CD1c-positive myeloid dendritic cell (primary cell): ENCODE measurements around the gene CXCL14.
A peak's percentile ranks its signal among the peaks of the same experiment; 100 is the strongest.
"Not testable (repeated sequence)": the region's sequence is repeated elsewhere in the genome, so short reads cannot be mapped to it uniquely, and the experiment has no call there.

Experiments
- DNase-seq: peaks from one replicate; pipeline ENCODE4 v3.0.0-alpha.2; 2016; ENCODE audit errors: extremely low spot score

The CXCL14 gene

GRCh38 chr5:135543485-135544304 lies 35.1 kb downstream of the CXCL14 start:
- peak; percentile 48 for DNase-seq

DNA sequence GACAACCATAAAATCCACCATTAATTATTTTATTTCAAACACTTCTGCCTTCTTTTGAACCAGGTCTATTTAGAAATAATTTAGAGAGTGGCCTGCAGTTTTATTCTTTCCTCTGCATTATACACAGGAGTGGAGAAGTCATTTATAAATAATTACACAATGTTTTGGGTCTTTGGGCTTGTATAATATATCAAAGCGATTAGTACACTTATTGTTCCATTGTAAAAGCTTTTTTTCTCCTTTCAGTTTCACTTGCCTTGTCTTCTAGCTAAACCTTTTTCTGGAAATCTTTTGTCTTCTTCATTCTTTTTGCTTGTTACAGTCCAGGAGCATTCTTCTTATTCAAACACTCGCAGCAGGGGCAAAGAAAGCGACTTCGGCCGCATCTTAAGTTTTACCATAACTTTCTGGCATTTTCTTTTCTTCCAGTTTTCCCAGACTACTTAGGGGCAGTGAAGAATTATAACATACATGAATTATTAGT lies 35.7 kb downstream of the CXCL14 start:
- no peak for DNase-seq

- DNase-seq: no peak
These were observed 36.8 kb downstream of the CXCL14 start for GRCh38 chr5:135541807-135542502.

- no peak for DNase-seq
These were observed 39.3 kb downstream of the CXCL14 start for GRCh38 chr5:135539430-135540005.

GRCh38 chr5:135538261-135538660 lies 40.5 kb downstream of the CXCL14 start:
- DNase-seq: no peak

- DNase-seq: no peak
These were observed 41.0 kb downstream of the CXCL14 start for GRCh38 chr5:135537745-135538144.

DNA sequence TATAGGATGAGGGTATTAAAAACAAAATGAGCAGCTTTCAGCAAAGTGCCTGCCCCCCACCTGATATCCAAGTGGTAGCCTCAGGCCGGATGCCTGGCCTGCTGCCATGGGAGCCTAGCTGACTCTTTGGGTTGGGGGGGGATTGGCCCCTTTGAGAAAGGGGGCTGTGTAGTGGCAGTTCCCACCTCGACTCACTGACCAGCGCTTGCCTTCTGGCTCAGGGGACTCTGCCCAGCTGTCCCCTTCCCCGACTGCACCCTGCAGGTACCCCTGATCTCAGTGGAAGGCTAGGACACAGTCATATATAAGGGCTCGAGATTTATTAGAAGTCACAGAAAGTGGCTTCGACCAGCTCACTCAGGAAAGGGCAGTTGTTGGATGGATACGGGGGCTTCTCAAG lies 41.5 kb downstream of the CXCL14 start:
- DNase-seq: no peak

- DNase-seq: no peak
These were observed 42.7 kb downstream of the CXCL14 start, which contains the start of gene NEUROG1 for GRCh38 chr5:135535820-135536801. TSS of gene NEUROG1 (minus strand) at chr5:135535964. CDS start at chr5:135535690, 274 bp downstream.

DNA sequence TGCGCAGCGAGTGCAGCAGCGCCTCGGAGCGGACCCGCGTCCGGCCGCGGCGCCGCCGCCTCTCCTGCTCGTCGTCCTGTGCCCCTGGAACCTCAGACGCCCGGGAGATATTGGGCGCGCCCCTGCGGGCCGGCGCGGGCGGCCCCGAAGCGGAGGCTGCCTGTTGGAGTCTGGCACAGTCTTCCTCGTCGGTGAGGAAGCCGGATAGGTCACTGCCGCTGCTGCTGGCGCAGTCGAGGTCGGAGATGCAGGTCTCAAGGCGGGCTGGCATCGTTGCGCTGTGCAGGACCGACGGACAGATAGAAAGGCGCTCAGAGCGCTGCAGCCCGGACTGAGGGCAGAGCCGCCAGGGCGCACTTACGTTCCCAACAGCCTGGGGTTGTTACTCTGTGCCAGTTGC lies 43.4 kb downstream of the CXCL14 start:
- DNase-seq: no peak

- peak; percentile 25 for DNase-seq
These were observed 44.0 kb downstream of the CXCL14 start for GRCh38 chr5:135534609-135535419.

DNA sequence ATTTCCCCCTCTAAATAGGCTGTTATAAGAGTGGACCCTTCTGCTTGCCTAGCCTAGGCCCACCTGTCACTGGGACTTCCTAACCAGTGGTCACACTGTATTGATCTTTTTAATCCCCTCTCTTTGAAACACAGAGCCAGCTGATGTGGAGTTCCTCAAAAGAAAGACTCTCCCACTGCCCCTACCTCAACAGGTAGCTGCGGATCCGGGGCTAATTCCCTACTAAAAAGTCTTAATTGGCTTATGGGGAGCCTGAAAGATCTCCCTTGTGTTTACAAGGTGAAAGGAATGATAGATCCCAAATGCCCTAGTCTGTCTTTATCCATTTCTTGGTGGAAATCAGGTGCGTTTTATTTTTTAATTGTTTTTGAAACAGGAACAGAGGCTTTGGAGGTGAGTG lies 45.0 kb downstream of the CXCL14 start:
- no peak for DNase-seq

GRCh38 chr5:135533334-135533733 lies 45.5 kb downstream of the CXCL14 start:
- no peak for DNase-seq

GRCh38 chr5:135529576-135529975 lies 49.2 kb downstream of the CXCL14 start:
- not testable (repeated sequence) for DNase-seq

- DNase-seq: no peak
These were observed 51.9 kb downstream of the CXCL14 start for GRCh38 chr5:135526924-135527323.

DNA sequence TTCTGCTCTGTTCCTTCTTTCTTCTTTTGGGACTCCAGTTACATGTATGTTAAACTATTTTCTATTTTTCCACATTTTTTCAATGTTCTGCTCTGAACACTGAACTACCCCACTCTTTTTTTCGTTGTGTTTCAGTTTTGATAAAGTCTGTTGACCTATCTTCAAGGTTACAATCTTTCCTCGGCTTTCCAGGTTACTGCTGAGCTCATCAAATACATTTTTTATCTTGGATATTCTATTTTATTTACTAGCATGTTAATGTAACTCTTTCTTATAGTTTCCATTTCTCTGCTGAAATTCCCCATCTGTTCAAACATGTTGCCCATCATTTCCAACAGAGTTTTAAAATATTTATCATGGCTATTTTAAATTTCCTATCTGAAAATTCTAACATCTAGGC lies 56.8 kb downstream of the CXCL14 start:
- DNase-seq: no peak
